ENCODE data around the gene TXNRD1.

TXNRD1 gene

GRCh38 chr12:104226672-104227071 is 11.1 kb downstream of the TXNRD1 start:
- Mint-ChIP-seq H3K36me3 (ENCODE audit: insufficient read depth) (no peaks in the 10 kb centered on the region), H3K27me3 (peaks cover 32% of the 10 kb centered on the region), H3K4me3 (no peak overlapping the region), H3K27ac (ENCODE audit: low read depth) (no peak overlapping the region), H3K4me1 (no peaks in the 10 kb centered on the region), H3K9me3 (no peaks in the 10 kb centered on the region)
- DNase-seq (ENCODE audit: low spot score in 2 of 2) (no peak), ATAC-seq (replicated peaks; ENCODE audit: extremely low read depth, poor library complexity, severe bottlenecking) (no peak)

- DNase-seq (ENCODE audit: low spot score in 2 of 2) (no peak), ATAC-seq (replicated peaks; ENCODE audit: extremely low read depth, poor library complexity, severe bottlenecking) (no peak)
- peaks cover 10% of the 10 kb centered on the region for H3K9me3 Mint-ChIP-seq
Observed at GRCh38 chr12:104230304-104231095, 14.9 kb downstream of the TXNRD1 start.

DNA sequence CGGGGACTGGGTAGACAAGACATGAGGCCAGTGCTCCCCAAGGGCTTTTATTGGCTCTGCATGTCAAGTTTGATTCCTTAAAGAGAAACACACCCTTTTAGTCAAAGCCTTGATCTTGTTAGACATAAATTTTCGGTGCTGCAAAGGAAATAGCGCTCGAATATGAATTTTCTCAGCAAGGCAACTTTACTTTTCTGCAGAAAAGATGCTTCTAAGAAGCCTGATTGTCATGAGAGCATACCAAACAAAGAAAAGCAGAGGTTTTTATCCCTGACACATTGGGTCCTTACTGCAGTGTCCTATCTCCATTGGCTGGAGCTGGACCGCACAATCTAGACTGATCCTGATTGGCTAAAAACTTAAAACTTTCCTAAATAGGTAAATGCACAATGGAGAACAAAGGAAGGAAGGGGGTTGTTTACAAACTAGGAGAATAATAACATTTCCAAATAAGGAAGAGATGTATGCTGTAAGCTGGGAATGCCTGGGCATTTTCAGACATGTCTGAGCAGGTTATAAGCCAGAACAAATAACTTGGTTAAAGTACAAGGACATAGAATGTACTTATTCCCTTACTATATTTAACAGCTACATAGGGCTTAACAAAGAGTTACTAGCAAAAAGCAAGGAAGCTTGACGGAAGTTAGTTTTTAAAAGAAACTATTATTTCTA is 17.2 kb downstream of the TXNRD1 start:
- Mint-ChIP-seq H3K36me3 (ENCODE audit: insufficient read depth) (no peaks in the 10 kb centered on the region), H3K9me3 (peaks cover 10% of the 10 kb centered on the region), H3K27me3 (peaks cover 18% of the 10 kb centered on the region), H3K27ac (ENCODE audit: low read depth) (no peak overlapping the region), H3K4me3 (peak overlapping the region; percentile 21), H3K4me1 (no peaks in the 10 kb centered on the region)
- DNase-seq (ENCODE audit: low spot score in 2 of 2), result no peak
- no peak for ATAC-seq (replicated peaks; ENCODE audit: extremely low read depth, poor library complexity, severe bottlenecking)

More at GRCh38 chr12:104230304-104231095, 14.9 kb downstream of the TXNRD1 start:
- Mint-ChIP-seq H3K27ac (ENCODE audit: low read depth) (no peak overlapping the region), H3K27me3 (peaks cover 18% of the 10 kb centered on the region), H3K36me3 (ENCODE audit: insufficient read depth) (no peaks in the 10 kb centered on the region), H3K4me1 (no peaks in the 10 kb centered on the region), H3K4me3 (no peak overlapping the region)

GRCh38 chr12:104234926-104235499 is 19.4 kb downstream of the TXNRD1 start:
- Mint-ChIP-seq H3K4me1 (no peaks in the 10 kb centered on the region), H3K27ac (ENCODE audit: low read depth) (no peak overlapping the region), H3K36me3 (ENCODE audit: insufficient read depth) (no peaks in the 10 kb centered on the region), H3K9me3 (peaks cover 10% of the 10 kb centered on the region), H3K27me3 (peaks cover 9% of the 10 kb centered on the region), H3K4me3 (no peak overlapping the region)
- ATAC-seq (replicated peaks; ENCODE audit: extremely low read depth, poor library complexity, severe bottlenecking) (no peak), DNase-seq (ENCODE audit: low spot score in 2 of 2) (no peak)

DNA sequence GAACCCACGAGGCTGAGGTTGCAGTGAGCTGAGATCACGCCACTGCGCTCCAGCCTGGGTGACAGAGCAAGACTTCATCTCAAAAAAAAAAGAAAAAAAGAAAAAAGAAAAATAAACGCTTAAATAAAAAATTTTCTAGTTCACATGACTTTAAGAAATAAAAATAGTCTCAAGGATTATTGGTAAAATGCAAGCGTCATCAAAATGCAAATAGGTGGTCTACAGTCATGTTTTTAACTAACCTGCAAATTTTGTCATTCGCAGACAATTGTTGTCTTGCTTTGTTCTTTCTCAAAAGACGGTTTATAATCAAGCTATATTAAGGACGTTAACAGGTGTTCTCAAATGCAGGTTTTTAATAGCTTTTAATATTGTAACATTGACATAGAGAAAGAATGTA is 22.4 kb downstream of the TXNRD1 start:
- no peak for ATAC-seq (replicated peaks; ENCODE audit: extremely low read depth, poor library complexity, severe bottlenecking)

DNA sequence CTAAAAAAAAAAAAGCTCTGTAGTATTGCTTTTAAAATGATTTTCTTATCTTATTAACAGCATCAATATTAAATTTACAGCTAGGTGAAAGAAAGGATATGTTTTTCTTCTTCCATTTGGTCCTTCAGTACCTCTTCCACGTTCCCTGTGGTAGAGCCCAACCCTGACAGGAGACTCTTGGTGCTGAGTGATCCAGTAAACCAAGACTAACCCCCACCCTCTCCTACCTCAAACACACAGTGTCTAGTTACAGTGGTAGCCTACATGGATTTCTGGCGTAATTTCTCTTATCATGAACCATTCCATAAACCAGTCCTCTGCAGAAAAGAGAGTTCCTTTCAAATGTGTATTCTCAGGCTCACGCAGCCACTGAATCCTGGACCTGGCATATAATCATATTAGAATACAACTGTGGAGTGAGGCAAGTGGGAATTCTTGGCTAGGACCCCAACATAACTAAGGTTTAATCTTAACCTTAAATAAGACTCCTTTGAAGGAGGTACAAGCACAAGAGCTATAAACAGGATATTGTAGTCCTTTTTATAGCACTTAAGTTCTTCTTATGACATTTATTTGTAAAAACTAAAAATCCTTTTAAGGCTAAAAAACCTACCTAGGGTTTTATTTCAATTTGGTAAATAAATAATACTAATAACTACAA is 27.1 kb downstream of the TXNRD1 start:
- Mint-ChIP-seq H3K27ac (ENCODE audit: low read depth) (no peak overlapping the region), H3K27me3 (peaks cover 20% of the 10 kb centered on the region), H3K36me3 (ENCODE audit: insufficient read depth) (no peaks in the 10 kb centered on the region), H3K4me3 (no peak overlapping the region), H3K4me1 (no peaks in the 10 kb centered on the region), H3K9me3 (no peaks in the 10 kb centered on the region)
- DNase-seq (ENCODE audit: low spot score in 2 of 2) (no peak), ATAC-seq (replicated peaks; ENCODE audit: extremely low read depth, poor library complexity, severe bottlenecking) (no peak)

More for the DNA sequence above, 22.4 kb downstream of the TXNRD1 start:
- H3K27ac Mint-ChIP-seq (ENCODE audit: low read depth), result no peak overlapping the region
- no peaks in the 10 kb centered on the region for H3K4me1 Mint-ChIP-seq
- no peak overlapping the region for H3K4me3 Mint-ChIP-seq
- no peaks in the 10 kb centered on the region for H3K36me3 Mint-ChIP-seq (ENCODE audit: insufficient read depth)
- no peak for DNase-seq (ENCODE audit: low spot score in 2 of 2)
- peaks cover 6% of the 10 kb centered on the region for H3K9me3 Mint-ChIP-seq
- H3K27me3 Mint-ChIP-seq, result no peaks in the 10 kb centered on the region

GRCh38 chr12:104243551-104243950 is 28.0 kb downstream of the TXNRD1 start:
- ATAC-seq (replicated peaks; ENCODE audit: extremely low read depth, poor library complexity, severe bottlenecking) (no peak), DNase-seq (ENCODE audit: low spot score in 2 of 2) (no peak)
- no peaks in the 10 kb centered on the region for H3K36me3 Mint-ChIP-seq (ENCODE audit: insufficient read depth)
- H3K4me1 Mint-ChIP-seq, result no peaks in the 10 kb centered on the region
- no peak overlapping the region for H3K4me3 Mint-ChIP-seq
- H3K27me3 Mint-ChIP-seq, result peaks cover 20% of the 10 kb centered on the region
- no peaks in the 10 kb centered on the region for H3K9me3 Mint-ChIP-seq
- H3K27ac Mint-ChIP-seq (ENCODE audit: low read depth), result no peak overlapping the region

DNA sequence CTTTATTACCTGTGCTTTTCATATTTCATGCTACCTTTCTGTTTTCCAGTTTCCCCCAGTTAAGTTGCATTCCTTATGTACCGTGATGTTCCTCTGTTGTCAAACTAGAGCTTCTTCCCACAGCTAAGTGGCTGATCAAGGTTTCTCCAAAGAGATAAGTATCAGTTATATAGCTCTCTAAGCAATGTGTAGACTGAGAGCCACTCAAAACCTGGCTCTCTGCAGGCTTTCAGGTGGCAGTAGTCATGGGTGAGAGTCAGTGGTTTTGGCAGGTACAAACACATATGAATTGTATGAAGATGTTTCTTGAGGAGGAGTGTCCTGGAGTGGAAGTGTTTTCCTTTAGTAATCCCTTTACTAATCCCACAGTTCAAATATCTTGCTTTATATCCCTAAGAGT is 28.4 kb downstream of the TXNRD1 start:
- H3K36me3 Mint-ChIP-seq (ENCODE audit: insufficient read depth), result no peaks in the 10 kb centered on the region
- no peak overlapping the region for H3K27ac Mint-ChIP-seq (ENCODE audit: low read depth)
- DNase-seq (ENCODE audit: low spot score in 2 of 2) (no peak), ATAC-seq (replicated peaks; ENCODE audit: extremely low read depth, poor library complexity, severe bottlenecking) (no peak)
- H3K9me3 Mint-ChIP-seq, result no peaks in the 10 kb centered on the region
- H3K4me1 Mint-ChIP-seq, result no peaks in the 10 kb centered on the region
- no peak overlapping the region for H3K4me3 Mint-ChIP-seq
- peaks cover 20% of the 10 kb centered on the region for H3K27me3 Mint-ChIP-seq

DNA sequence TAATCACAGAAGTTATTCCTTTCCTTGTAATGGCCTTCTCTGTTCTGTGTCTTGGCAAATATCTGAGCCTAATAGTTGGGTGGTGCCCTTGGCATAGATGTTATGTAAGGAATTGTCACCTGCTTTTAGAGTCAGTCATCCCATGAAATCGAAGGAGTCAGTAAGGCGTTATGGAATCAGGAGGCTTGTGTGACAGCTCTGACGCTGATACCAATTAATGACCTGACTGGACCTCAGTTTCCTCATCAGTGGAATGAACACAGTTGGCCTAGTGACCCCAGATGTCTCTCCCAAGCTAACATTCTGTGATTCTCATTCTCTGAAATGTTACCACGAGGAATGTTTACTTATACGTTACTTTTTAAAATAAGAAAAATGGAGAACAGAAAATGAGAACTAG is 32.1 kb downstream of the TXNRD1 start:
- ATAC-seq (replicated peaks; ENCODE audit: extremely low read depth, poor library complexity, severe bottlenecking) (no peak), DNase-seq (ENCODE audit: low spot score in 2 of 2) (no peak)
- no peaks in the 10 kb centered on the region for H3K9me3 Mint-ChIP-seq
- no peaks in the 10 kb centered on the region for H3K36me3 Mint-ChIP-seq (ENCODE audit: insufficient read depth)
- peaks cover 20% of the 10 kb centered on the region for H3K27me3 Mint-ChIP-seq
- no peak overlapping the region for H3K4me3 Mint-ChIP-seq
- no peak overlapping the region for H3K27ac Mint-ChIP-seq (ENCODE audit: low read depth)
- no peaks in the 10 kb centered on the region for H3K4me1 Mint-ChIP-seq

- no peak overlapping the region for H3K4me3 Mint-ChIP-seq
- ATAC-seq (replicated peaks; ENCODE audit: extremely low read depth, poor library complexity, severe bottlenecking) (no peak), DNase-seq (ENCODE audit: low spot score in 2 of 2) (no peak)
- no peaks in the 10 kb centered on the region for H3K9me3 Mint-ChIP-seq
- no peaks in the 10 kb centered on the region for H3K36me3 Mint-ChIP-seq (ENCODE audit: insufficient read depth)
- H3K27me3 Mint-ChIP-seq, result peaks cover 17% of the 10 kb centered on the region
- no peak overlapping the region for H3K27ac Mint-ChIP-seq (ENCODE audit: low read depth)
- no peaks in the 10 kb centered on the region for H3K4me1 Mint-ChIP-seq
Observed at GRCh38 chr12:104248444-104248843, 32.9 kb downstream of the TXNRD1 start.

DNA sequence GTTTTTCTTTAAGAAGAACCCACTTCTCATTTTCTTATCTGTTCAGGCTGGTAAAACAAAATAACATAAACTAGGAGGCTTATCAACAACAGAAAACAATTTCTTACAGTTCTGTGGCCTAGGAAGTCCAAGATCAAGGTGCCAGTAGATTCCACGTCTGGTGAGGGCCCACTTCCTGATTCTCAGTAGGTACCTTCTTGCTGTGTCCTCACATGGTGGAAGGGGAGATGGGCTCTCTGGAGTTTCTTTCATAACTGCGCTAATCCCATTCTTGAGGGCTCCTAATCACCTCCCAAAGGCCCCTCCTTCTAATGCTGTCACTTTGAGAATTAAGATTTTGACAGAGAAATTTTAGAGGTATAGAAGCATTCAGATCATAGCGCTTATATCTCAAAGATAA is 33.4 kb downstream of the TXNRD1 start:
- peaks cover 11% of the 10 kb centered on the region for H3K27me3 Mint-ChIP-seq
- no peak for ATAC-seq (replicated peaks; ENCODE audit: extremely low read depth, poor library complexity, severe bottlenecking)
- DNase-seq (ENCODE audit: low spot score in 2 of 2), result no peak
- no peaks in the 10 kb centered on the region for H3K9me3 Mint-ChIP-seq
- no peak overlapping the region for H3K27ac Mint-ChIP-seq (ENCODE audit: low read depth)
- no peak overlapping the region for H3K4me3 Mint-ChIP-seq
- H3K36me3 Mint-ChIP-seq (ENCODE audit: insufficient read depth), result peaks cover 2% of the 10 kb centered on the region
- H3K4me1 Mint-ChIP-seq, result no peaks in the 10 kb centered on the region

DNA sequence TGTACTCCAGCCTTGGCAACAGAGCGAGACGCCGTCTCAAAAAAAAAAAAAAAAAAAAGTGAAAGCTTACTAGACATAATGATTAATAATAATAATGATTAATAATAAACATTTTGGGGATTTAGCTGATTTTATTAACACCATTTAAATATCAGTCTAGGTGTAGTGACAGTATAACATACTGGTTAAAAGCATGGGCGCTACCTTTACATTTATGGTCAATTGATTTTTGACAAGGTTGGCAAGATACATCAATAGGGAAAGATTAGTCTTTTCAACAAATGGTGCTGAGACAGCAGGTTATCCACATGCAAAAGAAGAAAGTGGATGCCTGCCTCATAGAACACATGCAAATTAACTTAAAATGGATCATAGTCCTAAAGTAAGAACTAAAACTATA is 34.3 kb downstream of the TXNRD1 start:
- no peak for ATAC-seq (replicated peaks; ENCODE audit: extremely low read depth, poor library complexity, severe bottlenecking)
- peaks cover 2% of the 10 kb centered on the region for H3K36me3 Mint-ChIP-seq (ENCODE audit: insufficient read depth)
- H3K4me3 Mint-ChIP-seq, result no peak overlapping the region
- H3K27me3 Mint-ChIP-seq, result peaks cover 2% of the 10 kb centered on the region
- no peaks in the 10 kb centered on the region for H3K4me1 Mint-ChIP-seq
- H3K9me3 Mint-ChIP-seq, result no peaks in the 10 kb centered on the region
- H3K27ac Mint-ChIP-seq (ENCODE audit: low read depth), result no peak overlapping the region
- no peak for DNase-seq (ENCODE audit: low spot score in 2 of 2)

Data from central memory CD8-positive, alpha-beta T cell (primary cell).